A549 (cell line): ENCODE data around the gene TMED7. TPM values are rescaled to one million over a fixed set of nuclear protein-coding genes. Genes with fewer than 3 reads are reported as not detected.

ENCODE experiments used
- ATAC-seq, 2 experiments: fragments of 200-7000 bp in 1 of 2; fragments of >200 bp in 1 of 2; cut with Nextera tagmentation in 1 of 2; cut with Tn5 transposase in 1 of 2; 3 replicates each; pipeline versions ENCODE4 v1.8.0 to v1.9.1; 2018 to 2020; ENCODE audit warnings: mild to moderate bottlenecking in 1 of 2, moderate library complexity in 1 of 2
- CTCF ChIA-PET: fragments of 300-600 bp; sonication (Branson Sonifier 250); formaldehyde crosslinking; extraction: SDS; loops from one replicate; lab custom pipeline; 2021; ENCODE audit warnings: antibody characterized with exemption, inconsistent platforms; lab: Yijun Ruan, JAX
- POLR2A ChIA-PET: fragments of 350-600 bp; formaldehyde crosslinking; extraction: SDS; loops from one replicate; lab custom pipeline; 2021; ENCODE audit warnings: antibody characterized with exemption, inconsistent platforms; lab: Yijun Ruan, JAX
- DNase-seq, 2 experiments: peaks; one replicate each; pipeline versions ENCODE4 v3.0.0 to v3.0.0-alpha.2; 2011 to 2016; ENCODE audit warnings: low read depth in 1 of 2, low spot score in 1 of 2
- FAIRE-seq: peaks from 2 replicates; lab custom pipeline; 2011; peaks lifted over from hg19 to GRCh38; lab: Jason Lieb, UNC
- H3K27ac ChIP-seq, 2 experiments: fragments of >200 bp; sonication (Bioruptor Twin); formaldehyde crosslinking; 3 replicates each; pipeline ENCODE4 v1.5.1; 2016 to 2017
- H3K4me1 ChIP-seq: fragments of >200 bp; sonication (Bioruptor Twin); formaldehyde crosslinking; 3 replicates; pipeline ENCODE4 v1.6.1; 2016
- H3K4me2 ChIP-seq: fragments of >200 bp; sonication (Bioruptor Twin); formaldehyde crosslinking; 3 replicates; pipeline ENCODE4 v1.6.1; 2016
- H3K4me3 ChIP-seq: fragments of >200 bp; sonication (Bioruptor Twin); formaldehyde crosslinking; 3 replicates; pipeline ENCODE4 v1.5.1; 2016
- H3K9me3 ChIP-seq: fragments of >200 bp; sonication (Bioruptor Twin); formaldehyde crosslinking; 3 replicates; pipeline ENCODE4 v1.6.1; 2016
- CBX8 ChIP-seq: fragments of 200-600 bp; sonication (generic); IDR thresholded peaks from 2 replicates; pipeline ENCODE4 v1.6.1; 2016
- CHD2 ChIP-seq: fragments of 150-350 bp; IDR thresholded peaks from 2 replicates; pipeline ENCODE4 v1.6.1; 2014; ENCODE audit warnings: low read length; ENCODE audit not compliant: partially characterized antibody
- EHF ChIP-seq: fragments of 250-450 bp; sonication (Bioruptor Pico); IDR thresholded peaks from 2 replicates; pipeline ENCODE4 v1.5.0; 2020; ENCODE audit warnings: mild to moderate bottlenecking
- EP300 ChIP-seq, 2 experiments: fragments of >200 bp; sonication (Bioruptor Twin); formaldehyde crosslinking; IDR thresholded peaks; 2 replicates in 1 of 2; 3 replicates in 1 of 2; pipeline ENCODE4 v1.6.1; 2016 to 2017
- FOSL2 ChIP-seq, 2 experiments: fragments of 450-650 bp in 1 of 2; fragments of >200 bp in 1 of 2; sonication (Bioruptor Twin) in 1 of 2; formaldehyde crosslinking; IDR thresholded peaks; 2 replicates each; pipeline versions ENCODE4 v1.5.0 to v1.6.1; 2016 to 2020; ENCODE audit warnings: mild to moderate bottlenecking in 1 of 2, moderate library complexity in 1 of 2
- HDAC2 ChIP-seq: fragments of 200-600 bp; sonication (generic); IDR thresholded peaks from 2 replicates; pipeline ENCODE4 v1.6.1; 2016
- JUNB ChIP-seq: fragments of >200 bp; sonication (Bioruptor Twin); formaldehyde crosslinking; IDR thresholded peaks from 2 replicates; pipeline ENCODE4 v1.6.1; 2016
- MAFK ChIP-seq: fragments of 450-650 bp; IDR thresholded peaks from 2 replicates; pipeline ENCODE4 v1.6.1; 2014; ENCODE audit not compliant: partially characterized antibody
- RNF2 ChIP-seq: fragments of 200-600 bp; sonication (generic); IDR thresholded peaks from 2 replicates; pipeline ENCODE4 v1.6.1; 2016; ENCODE audit warnings: low read depth, mild to moderate bottlenecking, antibody characterized with exemption, moderate library complexity, borderline replicate concordance
- SREBF2 ChIP-seq: fragments of 450-650 bp; IDR thresholded peaks from 2 replicates; pipeline ENCODE4 v1.6.1; 2014; ENCODE audit warnings: mild to moderate bottlenecking, moderate library complexity
- TP53 ChIP-seq: fragments of 250-450 bp; sonication (Bioruptor Pico); IDR thresholded peaks from 2 replicates; pipeline ENCODE4 v1.5.0; 2021; ENCODE audit warnings: mild to moderate bottlenecking, moderate library complexity
- ZC3H11A ChIP-seq: fragments of 450-650 bp; IDR thresholded peaks from 2 replicates; pipeline ENCODE4 v1.6.1; 2014; ENCODE audit warnings: antibody characterized with exemption, mild to moderate bottlenecking
- ZNF302 ChIP-seq: fragments of 250-450 bp; sonication (Bioruptor Pico); IDR thresholded peaks from 2 replicates; pipeline ENCODE4 v1.9.0; 2021; ENCODE audit warnings: inconsistent platforms, mild to moderate bottlenecking, moderate library complexity
- WGBS: methylation state at CpG from one replicate; pipeline ENCODE4 v1.1.6; 2017; ENCODE audit errors: missing lambda C conversion rate; 5-methylcytosine and 5-hydroxymethylcytosine counted together
- polyA plus RNA-seq, 4 experiments: library from polyadenylated mRNA; depleted of rRNA in 3 of 4; stranded (reverse); fragments of >200 nt; fragmentation: RNase III in 1 of 4; extraction: RNeasy Plus Mini Kit Qiagen cat#74134 plus additional on column Dnase treatment in 1 of 4; gene quantifications; 2 replicates in 3 of 4; 3 replicates in 1 of 4; pipeline ENCODE4 v1.2.3, GENCODE V29; 2011 to 2017
- TF ChIP-seq, protein P1 (sequence below): IDR thresholded peaks from 2 replicates; pipeline ENCODE4 v1.6.1; 2012; ENCODE audit warnings: low read depth, borderline replicate concordance
- TF ChIP-seq, protein P2 (sequence below): fragments of 200-600 bp; sonication (generic); IDR thresholded peaks from 2 replicates; pipeline ENCODE4 v1.6.1; 2016; ENCODE audit warnings: antibody characterized with exemption, mild to moderate bottlenecking, moderate library complexity
- TF ChIP-seq, protein P3 (sequence below): fragments of >200 bp; sonication (Bioruptor Twin); formaldehyde crosslinking; IDR thresholded peaks from 3 replicates; pipeline ENCODE4 v1.6.1; 2016

Gene TMED7
- polyA plus RNA-seq, 2 of the 4 experiments (the other 2 are of a cell fraction) = 60.6 to 99.1 TPM

DNA sequence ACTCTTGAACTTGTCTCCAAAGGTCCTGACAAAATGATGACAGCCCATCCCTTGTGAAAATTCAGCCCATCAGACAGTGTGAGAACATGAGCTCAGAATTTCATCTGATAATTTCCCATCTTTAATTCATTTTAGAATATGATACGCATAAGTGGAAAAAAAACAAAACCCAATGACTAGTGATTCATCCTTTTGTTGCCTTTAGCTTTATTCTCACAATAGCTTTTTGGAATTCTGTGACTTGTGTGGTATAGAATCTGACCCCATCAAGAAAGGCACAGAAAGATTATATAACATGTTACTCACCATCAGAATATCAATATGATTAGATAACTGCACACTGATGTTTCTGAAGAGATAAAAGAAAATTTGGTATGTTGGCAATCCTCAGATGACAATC is 16.1 kb upstream of the TMED7 start:
- no peak for TF ChIP-seq SREBF2
- no peak for TF ChIP-seq ZC3H11A
- TF ChIP-seq ZNF302 (CRISPR knock-in tag) = no peak
- TF ChIP-seq CBX8 = no peak
- TF ChIP-seq, protein P1, sequence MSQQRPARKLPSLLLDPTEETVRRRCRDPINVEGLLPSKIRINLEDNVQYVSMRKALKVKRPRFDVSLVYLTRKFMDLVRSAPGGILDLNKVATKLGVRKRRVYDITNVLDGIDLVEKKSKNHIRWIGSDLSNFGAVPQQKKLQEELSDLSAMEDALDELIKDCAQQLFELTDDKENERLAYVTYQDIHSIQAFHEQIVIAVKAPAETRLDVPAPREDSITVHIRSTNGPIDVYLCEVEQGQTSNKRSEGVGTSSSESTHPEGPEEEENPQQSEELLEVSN = no peak
- TF ChIP-seq EP300 (IDR thresholded peaks at IDR 0.05) = no peak
- no peak for TF ChIP-seq JUNB
- ATAC-seq = no peak
- H3K9me3 ChIP-seq = no peaks in the 10 kb centered on the region
- WGBS = 44% methylated on average over 1 of the region's 1 CpG
- no peak for FAIRE-seq
- CTCF ChIA-PET = no interaction called here
- H3K27ac ChIP-seq = no peak overlapping the region
- H3K4me3 ChIP-seq = no peak overlapping the region
- no peak overlapping the region for H3K4me2 ChIP-seq
- POLR2A ChIA-PET = no interaction called here
- no peaks in the 10 kb centered on the region for H3K4me1 ChIP-seq
- no peak for DNase-seq

DNA sequence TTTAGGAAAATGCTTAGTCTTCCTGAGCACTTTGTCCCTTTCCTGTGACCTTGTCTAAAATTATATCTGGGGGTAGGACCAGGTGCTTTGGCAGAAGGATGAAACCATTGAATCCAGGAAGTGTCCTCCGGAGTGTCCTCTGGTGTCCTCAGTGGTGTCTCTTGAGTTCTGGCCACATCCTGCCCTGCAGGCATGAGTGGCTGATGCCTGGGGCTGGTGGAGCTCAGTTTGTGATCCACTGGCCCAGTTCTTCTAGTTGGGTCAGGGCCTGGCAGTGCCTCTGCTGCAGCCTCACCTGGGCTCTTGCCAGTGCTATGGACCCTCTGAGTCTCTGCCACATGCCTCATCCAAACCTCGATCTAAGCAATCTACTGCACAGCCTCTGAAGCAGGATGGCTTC is 14.4 kb upstream of the TMED7 start:
- ChIA-PET CTCF (interaction anchor here (0.7 kb wide), 1 partner anchor 428 kb away, joined by 3 read pairs; no protein-coding TSS in a partner anchor), POLR2A (no interaction called here)
- no peak overlapping the region for H3K4me3 ChIP-seq
- DNase-seq (no peak), ATAC-seq (no peak), FAIRE-seq (no peak)
- no peaks in the 10 kb centered on the region for H3K9me3 ChIP-seq
- no peaks in the 10 kb centered on the region for H3K4me1 ChIP-seq
- no peak for TF ChIP-seq EHF
- TF ChIP-seq, protein P2, sequence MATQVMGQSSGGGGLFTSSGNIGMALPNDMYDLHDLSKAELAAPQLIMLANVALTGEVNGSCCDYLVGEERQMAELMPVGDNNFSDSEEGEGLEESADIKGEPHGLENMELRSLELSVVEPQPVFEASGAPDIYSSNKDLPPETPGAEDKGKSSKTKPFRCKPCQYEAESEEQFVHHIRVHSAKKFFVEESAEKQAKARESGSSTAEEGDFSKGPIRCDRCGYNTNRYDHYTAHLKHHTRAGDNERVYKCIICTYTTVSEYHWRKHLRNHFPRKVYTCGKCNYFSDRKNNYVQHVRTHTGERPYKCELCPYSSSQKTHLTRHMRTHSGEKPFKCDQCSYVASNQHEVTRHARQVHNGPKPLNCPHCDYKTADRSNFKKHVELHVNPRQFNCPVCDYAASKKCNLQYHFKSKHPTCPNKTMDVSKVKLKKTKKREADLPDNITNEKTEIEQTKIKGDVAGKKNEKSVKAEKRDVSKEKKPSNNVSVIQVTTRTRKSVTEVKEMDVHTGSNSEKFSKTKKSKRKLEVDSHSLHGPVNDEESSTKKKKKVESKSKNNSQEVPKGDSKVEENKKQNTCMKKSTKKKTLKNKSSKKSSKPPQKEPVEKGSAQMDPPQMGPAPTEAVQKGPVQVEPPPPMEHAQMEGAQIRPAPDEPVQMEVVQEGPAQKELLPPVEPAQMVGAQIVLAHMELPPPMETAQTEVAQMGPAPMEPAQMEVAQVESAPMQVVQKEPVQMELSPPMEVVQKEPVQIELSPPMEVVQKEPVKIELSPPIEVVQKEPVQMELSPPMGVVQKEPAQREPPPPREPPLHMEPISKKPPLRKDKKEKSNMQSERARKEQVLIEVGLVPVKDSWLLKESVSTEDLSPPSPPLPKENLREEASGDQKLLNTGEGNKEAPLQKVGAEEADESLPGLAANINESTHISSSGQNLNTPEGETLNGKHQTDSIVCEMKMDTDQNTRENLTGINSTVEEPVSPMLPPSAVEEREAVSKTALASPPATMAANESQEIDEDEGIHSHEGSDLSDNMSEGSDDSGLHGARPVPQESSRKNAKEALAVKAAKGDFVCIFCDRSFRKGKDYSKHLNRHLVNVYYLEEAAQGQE = no peak
- TF ChIP-seq, protein P1 = no peak
- no peak for TF ChIP-seq FOSL2 (IDR thresholded peaks at IDR 0.05)
- TF ChIP-seq FOSL2 (CRISPR knock-in tag; IDR thresholded peaks at IDR 0.05) = no peak
- TF ChIP-seq, protein P3, sequence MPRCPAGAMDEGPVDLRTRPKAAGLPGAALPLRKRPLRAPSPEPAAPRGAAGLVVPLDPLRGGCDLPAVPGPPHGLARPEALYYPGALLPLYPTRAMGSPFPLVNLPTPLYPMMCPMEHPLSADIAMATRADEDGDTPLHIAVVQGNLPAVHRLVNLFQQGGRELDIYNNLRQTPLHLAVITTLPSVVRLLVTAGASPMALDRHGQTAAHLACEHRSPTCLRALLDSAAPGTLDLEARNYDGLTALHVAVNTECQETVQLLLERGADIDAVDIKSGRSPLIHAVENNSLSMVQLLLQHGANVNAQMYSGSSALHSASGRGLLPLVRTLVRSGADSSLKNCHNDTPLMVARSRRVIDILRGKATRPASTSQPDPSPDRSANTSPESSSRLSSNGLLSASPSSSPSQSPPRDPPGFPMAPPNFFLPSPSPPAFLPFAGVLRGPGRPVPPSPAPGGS = no peak
- H3K4me2 ChIP-seq = no peak overlapping the region
- H3K27ac ChIP-seq = no peak overlapping the region
- 35% methylated on average over 2 of the region's 2 CpGs for WGBS

DNA sequence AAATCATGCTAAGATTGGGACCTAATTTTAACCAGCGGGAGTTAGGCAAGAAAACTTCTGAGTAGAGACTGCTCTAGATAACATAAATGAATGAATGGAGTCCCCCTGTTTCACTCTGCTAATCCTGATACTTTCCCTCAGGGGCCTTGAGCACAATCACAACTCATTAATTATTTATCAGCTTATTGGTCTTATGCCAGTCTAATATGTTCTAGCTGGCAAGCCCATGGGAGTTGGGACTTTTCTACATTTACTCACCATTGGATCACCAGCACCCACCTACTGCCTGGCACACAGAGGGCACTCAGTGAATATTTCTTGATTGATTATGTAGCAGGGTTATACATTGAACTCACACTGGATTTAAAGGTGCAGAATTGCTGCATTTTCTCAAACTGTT is 13.5 kb upstream of the TMED7 start:
- FAIRE-seq = no peak
- ChIA-PET CTCF (interaction anchor here (1.2 kb wide), 1 partner anchor 199 kb away, joined by 5 read pairs; no protein-coding TSS in a partner anchor), POLR2A (no interaction called here)
- ATAC-seq = no peak
- Histone ChIP-seq H3K27ac (no peak overlapping the region), H3K4me3 (no peak overlapping the region), H3K4me1 (no peaks in the 10 kb centered on the region), H3K4me2 (no peak overlapping the region), H3K9me3 (no peaks in the 10 kb centered on the region)
- no peak for DNase-seq
- TF ChIP-seq MAFK = no peak
- TF ChIP-seq HDAC2 = no peak
- TF ChIP-seq, protein P1 = no peak
- 86% methylated on average over 1 of the region's 1 CpG for WGBS

DNA sequence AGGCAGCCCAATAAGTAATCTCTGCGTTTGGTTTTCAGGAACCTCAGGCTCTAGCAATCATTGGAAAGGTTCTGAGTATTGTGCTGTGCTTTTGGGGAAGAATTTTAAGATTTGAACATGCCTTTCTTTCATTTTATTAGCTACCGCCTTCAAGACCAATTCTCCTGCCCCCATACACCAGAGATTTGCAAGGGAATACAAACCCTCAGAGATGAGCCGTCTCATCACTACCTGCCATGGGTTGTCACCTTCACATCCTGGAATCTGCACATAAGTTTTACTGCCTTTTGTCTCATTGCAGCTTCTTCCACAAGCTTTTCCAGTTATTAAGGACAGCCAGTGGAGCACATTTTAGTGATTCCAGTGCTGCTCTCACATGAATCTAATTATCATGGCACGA is 11.7 kb upstream of the TMED7 start:
- H3K9me3 ChIP-seq = no peaks in the 10 kb centered on the region
- CTCF ChIA-PET = interaction anchor here (1.5 kb wide), 1 partner anchor 190 kb away, joined by 6 read pairs; no protein-coding TSS in a partner anchor

More for the DNA sequence above, 11.7 kb upstream of the TMED7 start:
- DNase-seq (no peak), FAIRE-seq (no peak), ATAC-seq (no peak)
- TF ChIP-seq TP53 (CRISPR knock-in tag) (no peak), CBX8 (no peak), CHD2 (no peak), RNF2 (no peak), MAFK (no peak)
- TF ChIP-seq, protein P2 = no peak
- no peak overlapping the region for H3K4me2 ChIP-seq
- 51% methylated on average over 4 of the region's 4 CpGs for WGBS
- no peaks in the 10 kb centered on the region for H3K4me1 ChIP-seq
- H3K4me3 ChIP-seq = no peak overlapping the region
- POLR2A ChIA-PET = no interaction called here
- no peak overlapping the region for H3K27ac ChIP-seq
